AG04450 (cell line): ENCODE results near the gene CDH24. TPM values are rescaled to one million over a fixed set of nuclear protein-coding genes. Genes with fewer than 3 reads are reported as not detected.

Experiments used
- CTCF ChIA-PET: fragments of 300-600, 350-600 bp; formaldehyde crosslinking; extraction: SDS; loops from one replicate; lab custom pipeline; 2022; ENCODE audit warnings: antibody characterized with exemption, inconsistent platforms; lab: Charles Lee
- POLR2A ChIA-PET: fragments of 350-600 bp; formaldehyde crosslinking; extraction: SDS; loops from one replicate; lab custom pipeline; 2021; ENCODE audit warnings: antibody characterized with exemption, inconsistent platforms; lab: Yijun Ruan, JAX
- DNase-seq: peaks from one replicate; pipeline ENCODE4 v3.0.0-alpha.2; 2011; ENCODE audit warnings: low read depth, low spot score
- H3K27ac ChIP-seq: one replicate; pipeline ENCODE4 v1.5.1; 2012; ENCODE audit warnings: low read depth, low read length, control low read depth
- H3K27me3 ChIP-seq: one replicate; pipeline ENCODE4 v1.6.0; 2012; ENCODE audit warnings: low read length; ENCODE audit not compliant: control insufficient read depth, insufficient read depth
- H3K4me3 ChIP-seq: 2 replicates; pipeline ENCODE4 v1.5.1; 2011; ENCODE audit warnings: mild to moderate bottlenecking, low read depth, low read length, control low read depth
- H3K9me3 ChIP-seq: 2 replicates; pipeline ENCODE4 v1.5.1; 2012; ENCODE audit warnings: low read length; ENCODE audit not compliant: control insufficient read depth, insufficient read depth
- polyA plus RNA-seq: library from polyadenylated mRNA; depleted of rRNA; stranded (reverse); fragments of >200 nt; gene quantifications from 2 replicates; pipeline ENCODE4 v1.2.3, GENCODE V29; 2011
- TF ChIP-seq, protein P1 (sequence below): IDR thresholded peaks from 2 replicates; pipeline ENCODE4 v1.5.1; 2011; ENCODE audit warnings: low read depth, low read length, control low read depth, inconsistent platforms

The CDH24 gene
- polyA plus RNA-seq, 1 experiment, result 10.1 TPM

DNA sequence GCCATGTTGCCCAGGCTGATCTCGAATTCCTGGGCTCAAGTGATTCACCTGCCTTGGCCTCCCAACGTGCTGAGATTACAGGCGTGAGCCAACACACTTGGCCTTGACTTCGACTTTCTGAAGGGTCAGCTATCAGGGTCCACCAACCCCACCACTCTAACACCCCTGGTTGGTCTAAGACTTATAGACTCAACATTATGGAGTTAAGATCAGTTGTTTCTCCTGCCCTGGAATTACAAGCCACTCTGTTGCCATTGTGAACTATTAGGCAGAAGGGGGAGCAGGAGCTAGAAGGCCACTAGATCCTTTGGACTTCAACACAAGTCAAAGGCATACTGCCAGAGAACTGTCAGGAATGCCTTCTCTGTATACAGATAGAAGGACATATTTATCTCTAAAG lies 17.2 kb downstream of the CDH24 start:
- no peak overlapping the region for H3K27ac ChIP-seq
- H3K4me3 ChIP-seq, result no peak overlapping the region
- H3K9me3 ChIP-seq, result no peaks in the 10 kb centered on the region; the same call in 1 of the 2 replicates
- TF ChIP-seq, protein P1, sequence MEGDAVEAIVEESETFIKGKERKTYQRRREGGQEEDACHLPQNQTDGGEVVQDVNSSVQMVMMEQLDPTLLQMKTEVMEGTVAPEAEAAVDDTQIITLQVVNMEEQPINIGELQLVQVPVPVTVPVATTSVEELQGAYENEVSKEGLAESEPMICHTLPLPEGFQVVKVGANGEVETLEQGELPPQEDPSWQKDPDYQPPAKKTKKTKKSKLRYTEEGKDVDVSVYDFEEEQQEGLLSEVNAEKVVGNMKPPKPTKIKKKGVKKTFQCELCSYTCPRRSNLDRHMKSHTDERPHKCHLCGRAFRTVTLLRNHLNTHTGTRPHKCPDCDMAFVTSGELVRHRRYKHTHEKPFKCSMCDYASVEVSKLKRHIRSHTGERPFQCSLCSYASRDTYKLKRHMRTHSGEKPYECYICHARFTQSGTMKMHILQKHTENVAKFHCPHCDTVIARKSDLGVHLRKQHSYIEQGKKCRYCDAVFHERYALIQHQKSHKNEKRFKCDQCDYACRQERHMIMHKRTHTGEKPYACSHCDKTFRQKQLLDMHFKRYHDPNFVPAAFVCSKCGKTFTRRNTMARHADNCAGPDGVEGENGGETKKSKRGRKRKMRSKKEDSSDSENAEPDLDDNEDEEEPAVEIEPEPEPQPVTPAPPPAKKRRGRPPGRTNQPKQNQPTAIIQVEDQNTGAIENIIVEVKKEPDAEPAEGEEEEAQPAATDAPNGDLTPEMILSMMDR, result no peak
- ChIA-PET POLR2A (no interaction called here), CTCF (interaction anchor here (1.2 to 2.3 kb wide), 5 partner anchors 15 to 45 kb away, joined by 3 to 8 read pairs (median 3); no protein-coding TSS in a partner anchor)
- H3K27me3 ChIP-seq, result no peaks in the 10 kb centered on the region
- DNase-seq, result no peak

DNA sequence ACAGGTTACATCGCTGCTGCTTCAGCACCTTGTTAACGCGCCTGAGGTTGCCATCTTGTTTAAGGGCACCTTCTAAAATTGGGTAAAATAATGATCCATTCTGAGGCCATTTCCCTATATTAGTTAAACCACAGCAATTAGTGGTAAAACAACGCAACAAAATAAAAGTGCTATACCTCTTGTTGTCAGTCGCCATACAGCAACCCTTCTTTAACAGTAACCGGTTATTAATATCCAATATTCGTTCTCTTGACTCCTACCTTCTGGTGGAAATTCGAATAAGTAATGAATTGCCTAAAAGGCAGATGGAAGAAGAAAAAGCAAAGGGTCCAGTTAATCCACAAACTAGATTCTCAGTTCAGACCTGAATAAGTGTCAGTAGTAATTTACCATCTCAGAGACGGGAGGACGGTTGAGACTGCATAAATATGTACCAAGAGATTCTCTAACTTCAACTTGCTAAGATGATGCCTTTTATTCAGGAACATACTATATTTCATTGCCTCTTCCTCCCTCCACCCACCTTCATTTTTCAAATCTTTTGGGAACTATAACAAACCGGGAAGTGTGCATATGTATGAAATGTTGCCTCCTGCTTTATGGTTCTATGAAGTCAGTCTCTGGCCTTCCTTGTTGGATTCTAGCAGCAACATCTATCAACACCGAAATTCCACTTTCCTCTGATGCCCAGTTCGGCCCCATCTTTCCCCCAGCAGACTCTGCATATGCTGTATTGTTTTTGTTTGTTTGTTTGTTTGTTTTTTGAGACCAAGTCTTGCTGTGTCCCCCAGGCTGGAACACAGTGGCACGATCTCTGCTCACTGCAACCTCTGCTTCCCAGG lies 21.8 kb downstream of the CDH24 start:
- DNase-seq, result no peak
- CTCF ChIA-PET, result no interaction called here
- POLR2A ChIA-PET, result interaction anchor here (0.9 to 1.9 kb wide), 2 partner anchors 11 to 28 kb away, joined by 4 to 11 read pairs; no protein-coding TSS in a partner anchor

DNA sequence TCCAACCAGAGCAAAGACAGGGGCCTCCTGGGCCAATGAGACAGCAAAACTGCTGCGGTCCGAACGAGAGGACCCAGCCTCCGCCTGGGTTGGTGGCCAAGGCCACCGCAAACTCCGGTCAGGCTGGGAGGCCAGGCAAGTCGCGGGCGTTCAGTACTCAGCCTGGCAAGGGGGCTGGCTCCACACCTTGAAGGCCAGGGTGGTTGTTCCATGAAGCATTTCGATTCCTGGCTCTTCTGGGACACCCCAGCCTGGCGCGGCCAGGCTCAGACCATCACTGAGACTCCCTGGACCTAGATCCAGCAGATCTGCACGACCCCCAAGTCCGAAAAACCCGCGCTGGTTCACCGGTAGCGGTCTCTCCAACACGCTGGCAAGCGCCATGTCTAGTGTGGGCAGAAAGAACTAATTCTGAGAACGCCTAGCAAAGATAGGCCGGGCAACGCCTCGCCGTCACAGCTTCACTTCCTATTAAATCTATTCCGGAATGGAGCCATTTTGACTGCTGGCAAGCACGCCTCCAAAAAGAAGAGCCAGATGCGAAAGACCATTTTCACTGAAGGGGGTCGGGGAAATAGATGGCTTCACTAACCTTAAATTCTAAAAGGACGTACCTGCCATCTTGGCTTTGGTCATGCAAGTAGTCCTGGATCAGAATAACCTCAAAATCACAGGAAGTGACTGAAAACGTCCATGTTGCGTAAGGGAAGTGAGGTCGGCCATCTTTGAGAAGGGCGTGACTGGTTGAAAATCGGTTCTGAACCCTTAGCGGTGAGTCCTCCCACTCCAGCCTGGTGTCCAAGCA lies 22.6 kb downstream of the CDH24 start, which contains the start of gene PSMB5:
TSS of gene PSMB5 (minus strand) at position 403 of the 805 bp plus-strand sequence. CDS start at position 384, 19 bp downstream.
- no peaks in the 10 kb centered on the region for H3K27me3 ChIP-seq
- H3K9me3 ChIP-seq, result no peaks in the 10 kb centered on the region; the same call in 1 of the 2 replicates
- CTCF ChIA-PET, result interaction anchor here (0.6 to 2.9 kb wide), 6 partner anchors 34 to 92 kb away, joined by 3 to 19 read pairs (median 8); partner anchors contain the start of gene ACIN1
- TF ChIP-seq, protein P1, result no peak
- H3K27ac ChIP-seq, result peak within 1 kb of the TSS; percentile 94
- peak within 1 kb of the TSS; percentile 93 for H3K4me3 ChIP-seq
- POLR2A ChIA-PET, result interaction anchor here (0.7 to 1.9 kb wide), 4 partner anchors 10 to 183 kb away, joined by 3 to 11 read pairs (median 4); no protein-coding TSS in a partner anchor
- DNase-seq, result peak; percentile 83

More for the DNA sequence above, 21.8 kb downstream of the CDH24 start:
- Histone ChIP-seq H3K4me3 (peak overlapping the region; percentile 93), H3K27ac (peak overlapping the region; percentile 94), H3K27me3 (no peaks in the 10 kb centered on the region), H3K9me3 (no peaks in the 10 kb centered on the region; the same call in 1 of the 2 replicates)
- TF ChIP-seq, protein P1, result no peak

DNA sequence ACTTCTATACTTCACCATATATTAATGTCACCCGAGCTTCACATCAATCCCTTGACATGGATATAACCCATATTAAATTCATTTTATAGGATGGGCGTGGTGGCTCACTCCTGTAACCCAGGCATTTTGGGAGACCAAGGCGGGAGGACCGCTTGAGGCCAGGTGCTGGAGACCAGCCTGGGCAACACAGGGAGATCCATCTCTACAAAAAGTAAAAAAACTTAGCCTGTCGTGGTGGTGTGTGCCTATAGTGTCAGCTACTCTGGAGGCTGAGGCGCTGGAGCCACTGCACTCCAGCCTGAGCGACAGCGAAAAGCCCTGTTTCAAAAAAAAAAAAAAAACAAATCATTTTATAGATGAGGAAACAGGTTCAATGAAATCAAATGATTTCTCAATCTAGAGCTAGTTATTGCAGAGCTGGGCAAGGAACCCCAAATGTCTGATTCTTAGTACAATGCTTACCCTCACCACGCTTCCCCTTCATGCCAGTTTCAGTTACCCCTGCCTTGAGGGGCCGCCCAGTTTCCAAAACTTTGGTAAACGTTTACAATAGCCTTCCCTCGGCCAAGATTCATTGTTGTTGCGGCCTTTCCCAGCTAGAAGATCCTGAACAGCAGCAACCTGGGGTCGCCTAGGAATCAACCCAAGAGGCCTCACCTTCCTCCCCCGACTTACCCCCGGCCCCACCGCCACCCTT lies 23.4 kb downstream of the CDH24 start:
- no peak for DNase-seq
- ChIA-PET CTCF (interaction anchor here (0.6 to 2.9 kb wide), 9 partner anchors 35 to 267 kb away, joined by 3 to 19 read pairs (median 4); partner anchors contain the start of gene ACIN1), POLR2A (interaction anchor here (0.6 to 1.9 kb wide), 5 partner anchors 13 to 194 kb away, joined by 3 to 11 read pairs (median 3); no protein-coding TSS in a partner anchor)
- TF ChIP-seq, protein P1, result no peak
- H3K27ac ChIP-seq, result peak overlapping the region; percentile 94
- no peaks in the 10 kb centered on the region for H3K27me3 ChIP-seq
- peak overlapping the region; percentile 93 for H3K4me3 ChIP-seq
- no peaks in the 10 kb centered on the region; the same call in 1 of the 2 replicates for H3K9me3 ChIP-seq
